ENCODE results near the gene NDUFV2. TPM values are rescaled to one million over a fixed set of nuclear protein-coding genes. Genes with fewer than 3 reads are reported as not detected.

The NDUFV2 gene
- total and polyA plus RNA-seq, 2 of the 13 experiments (the other 11 are each of a cell fraction or from before 2014, with no cell fraction given) = 216 to 299 TPM

DNA sequence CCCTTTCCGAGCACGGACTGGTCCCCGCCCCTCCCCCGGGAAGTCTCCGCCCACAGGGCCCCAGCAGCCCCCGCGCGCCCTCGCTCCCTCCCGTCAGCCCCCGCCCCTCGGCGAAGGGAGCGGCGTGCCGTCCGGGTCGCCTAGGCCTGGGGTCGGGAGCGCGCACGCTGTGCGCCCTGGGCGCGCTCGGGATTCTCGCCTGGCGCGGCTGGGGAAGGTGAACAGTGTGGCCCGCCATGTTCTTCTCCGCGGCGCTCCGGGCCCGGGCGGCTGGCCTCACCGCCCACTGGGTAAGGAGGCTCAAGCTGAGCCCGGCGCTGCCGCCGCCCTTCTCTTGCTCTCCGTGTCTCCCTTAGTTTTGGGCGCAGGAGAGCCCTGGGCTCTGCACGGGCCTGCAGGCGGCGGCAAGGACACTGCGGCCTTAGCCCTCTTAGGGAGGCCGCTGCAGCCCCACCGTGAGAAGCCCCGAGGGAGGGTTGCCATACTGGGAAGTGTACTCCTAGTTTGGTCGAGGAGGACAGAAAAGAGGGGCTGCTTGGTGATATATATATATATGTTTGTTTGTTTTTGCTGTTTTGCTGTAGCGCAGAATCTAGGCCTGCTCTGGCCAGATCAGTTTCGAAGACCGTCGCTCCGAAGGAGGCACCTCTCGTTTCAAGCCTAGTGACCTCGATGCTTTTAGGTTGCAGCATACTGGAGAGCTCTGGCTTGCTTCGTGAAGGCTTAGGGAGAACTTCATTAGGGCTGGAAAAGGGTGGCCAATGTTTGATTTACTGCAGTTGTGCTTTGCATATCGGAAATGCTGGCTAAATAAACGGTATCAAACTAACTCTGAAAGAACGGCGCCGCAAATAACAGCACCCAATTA, at the start of gene NDUFV2 (continued):
- TF ChIP-seq NR2C2 (CRISPR knock-in tag; IDR thresholded peaks at IDR 0.05; ENCODE audit: borderline replicate concordance) (peak; percentile 69; the same call in 1 of the 2 replicates), TBP (CRISPR knock-in tag; IDR thresholded peaks at IDR 0.05) (no peak), FOXJ3 (CRISPR knock-in tag; IDR thresholded peaks at IDR 0.05; ENCODE audit: borderline replicate concordance) (no peak), GATAD1 (CRISPR knock-in tag; IDR thresholded peaks at IDR 0.05) (peak; percentile 58), HOXA9 (CRISPR knock-in tag; IDR thresholded peaks at IDR 0.05; ENCODE audit: borderline replicate concordance) (no peak), ZNF136 (CRISPR knock-in tag; IDR thresholded peaks at IDR 0.05; ENCODE audit: low read depth) (no peak), FOXA3 (CRISPR knock-in tag; IDR thresholded peaks at IDR 0.05) (no peak), PHF21A (CRISPR knock-in tag; IDR thresholded peaks at IDR 0.05) (peak; percentile 74), BRD4 (CRISPR knock-in tag; IDR thresholded peaks at IDR 0.05) (0 out of 2 replicates have a peak, but pooled peaks have one; percentile 46), U2AF1 (optimal IDR thresholded peaks at IDR 0.05; ENCODE audit: low read depth, low read length) (no peak), NKX3-1 (CRISPR knock-in tag; IDR thresholded peaks at IDR 0.05) (peak; percentile 71; the same call in 1 of the 2 replicates), SNAI1 (CRISPR knock-in tag; IDR thresholded peaks at IDR 0.05; ENCODE audit: borderline replicate concordance) (peak; percentile 90; the same call in 1 of the 2 replicates), HOXA5 (CRISPR knock-in tag; IDR thresholded peaks at IDR 0.05) (peak; percentile 28; the same call in 1 of the 2 replicates), FOXA1 (IDR thresholded peaks at IDR 0.05) (no peak), FOXA1 (CRISPR knock-in tag; IDR thresholded peaks at IDR 0.05) (peak; percentile 27; the same call in 1 of the 2 replicates), ZNF225 (CRISPR knock-in tag; IDR thresholded peaks at IDR 0.05) (peak; percentile 70; the same call in 1 of the 2 replicates), NFE2 (CRISPR knock-in tag; IDR thresholded peaks at IDR 0.05) (no peak), ZBTB10 (CRISPR knock-in tag; IDR thresholded peaks at IDR 0.05; ENCODE audit: borderline replicate concordance) (peak; percentile 42; the same call in 1 of the 2 replicates)
- TF ChIP-seq, protein P1, sequence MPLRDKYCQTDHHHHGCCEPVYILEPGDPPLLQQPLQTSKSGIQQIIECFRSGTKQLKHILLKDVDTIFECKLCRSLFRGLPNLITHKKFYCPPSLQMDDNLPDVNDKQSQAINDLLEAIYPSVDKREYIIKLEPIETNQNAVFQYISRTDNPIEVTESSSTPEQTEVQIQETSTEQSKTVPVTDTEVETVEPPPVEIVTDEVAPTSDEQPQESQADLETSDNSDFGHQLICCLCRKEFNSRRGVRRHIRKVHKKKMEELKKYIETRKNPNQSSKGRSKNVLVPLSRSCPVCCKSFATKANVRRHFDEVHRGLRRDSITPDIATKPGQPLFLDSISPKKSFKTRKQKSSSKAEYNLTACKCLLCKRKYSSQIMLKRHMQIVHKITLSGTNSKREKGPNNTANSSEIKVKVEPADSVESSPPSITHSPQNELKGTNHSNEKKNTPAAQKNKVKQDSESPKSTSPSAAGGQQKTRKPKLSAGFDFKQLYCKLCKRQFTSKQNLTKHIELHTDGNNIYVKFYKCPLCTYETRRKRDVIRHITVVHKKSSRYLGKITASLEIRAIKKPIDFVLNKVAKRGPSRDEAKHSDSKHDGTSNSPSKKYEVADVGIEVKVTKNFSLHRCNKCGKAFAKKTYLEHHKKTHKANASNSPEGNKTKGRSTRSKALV (CRISPR knock-in tag; IDR thresholded peaks at IDR 0.05) = peak; percentile 85
- TF ChIP-seq, protein P2, sequence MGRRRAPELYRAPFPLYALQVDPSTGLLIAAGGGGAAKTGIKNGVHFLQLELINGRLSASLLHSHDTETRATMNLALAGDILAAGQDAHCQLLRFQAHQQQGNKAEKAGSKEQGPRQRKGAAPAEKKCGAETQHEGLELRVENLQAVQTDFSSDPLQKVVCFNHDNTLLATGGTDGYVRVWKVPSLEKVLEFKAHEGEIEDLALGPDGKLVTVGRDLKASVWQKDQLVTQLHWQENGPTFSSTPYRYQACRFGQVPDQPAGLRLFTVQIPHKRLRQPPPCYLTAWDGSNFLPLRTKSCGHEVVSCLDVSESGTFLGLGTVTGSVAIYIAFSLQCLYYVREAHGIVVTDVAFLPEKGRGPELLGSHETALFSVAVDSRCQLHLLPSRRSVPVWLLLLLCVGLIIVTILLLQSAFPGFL (CRISPR knock-in tag; IDR thresholded peaks at IDR 0.05) = no peak
- TF ChIP-seq, protein P3, sequence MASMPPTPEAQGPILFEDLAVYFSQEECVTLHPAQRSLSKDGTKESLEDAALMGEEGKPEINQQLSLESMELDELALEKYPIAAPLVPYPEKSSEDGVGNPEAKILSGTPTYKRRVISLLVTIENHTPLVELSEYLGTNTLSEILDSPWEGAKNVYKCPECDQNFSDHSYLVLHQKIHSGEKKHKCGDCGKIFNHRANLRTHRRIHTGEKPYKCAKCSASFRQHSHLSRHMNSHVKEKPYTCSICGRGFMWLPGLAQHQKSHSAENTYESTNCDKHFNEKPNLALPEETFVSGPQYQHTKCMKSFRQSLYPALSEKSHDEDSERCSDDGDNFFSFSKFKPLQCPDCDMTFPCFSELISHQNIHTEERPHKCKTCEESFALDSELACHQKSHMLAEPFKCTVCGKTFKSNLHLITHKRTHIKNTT (CRISPR knock-in tag; IDR thresholded peaks at IDR 0.05) = no peak
